HEK293 (cell line): Measurements from ENCODE around the gene KRT38.

Source experiments
- ZBTB11 ChIP-seq: fragments of 450-650 bp; formaldehyde crosslinking; conservative IDR thresholded peaks from 2 replicates; pipeline ENCODE4 v1.5.1; 2016; ENCODE audit warnings: low read depth, missing biosample characterization, missing genetic modification characterization
- ZNF18 ChIP-seq: fragments of 450-650 bp; formaldehyde crosslinking; IDR thresholded peaks from 2 replicates; pipeline ENCODE4 v1.5.1; 2016; ENCODE audit warnings: missing biosample characterization, missing genetic modification characterization

GRCh38 chr17:41476866-41477815, 36.4 kb upstream of the KRT38 start:
- TF ChIP-seq ZBTB11 (tag by site-specific recombination) (no peak), ZNF18 (tag by site-specific recombination) (no peak)
